Panc1 (cell line): ENCODE results near the gene BTBD2.

ENCODE experiments used
- CTCF ChIP-seq: fragments of 450-650 bp; IDR thresholded peaks from 2 replicates; pipeline ENCODE4 v1.5.1; 2017; ENCODE audit warnings: mild to moderate bottlenecking
- POLR2AphosphoS5 ChIP-seq: IDR thresholded peaks from 2 replicates; pipeline ENCODE4 v1.6.1; 2012; ENCODE audit warnings: mild to moderate bottlenecking, low read depth, low read length, moderate library complexity
- REST ChIP-seq, 2 experiments: IDR thresholded peaks; 2 replicates each; pipeline ENCODE4 v1.6.1; 2011 to 2012; ENCODE audit warnings: low read depth in 2 of 2, control low read depth in 1 of 2, low read length in 1 of 2, mild to moderate bottlenecking in 1 of 2, moderate library complexity in 1 of 2; ENCODE audit not compliant: insufficient read depth in 1 of 2
- TCF7L2 ChIP-seq: IDR thresholded peaks from 2 replicates; pipeline ENCODE4 v1.6.1; 2011; ENCODE audit warnings: mild to moderate bottlenecking, low read depth, low read length, inconsistent platforms

GRCh38 chr19:2036424-2036823, 20.9 kb upstream of the BTBD2 start:
- TF ChIP-seq POLR2AphosphoS5: peak; percentile 26; the same call in 1 of the 2 replicates
- no peak for TF ChIP-seq CTCF
- TF ChIP-seq REST (IDR thresholded peaks at IDR 0.05; ENCODE audit: insufficient read depth in 1 of 2, low read depth in 2 of 2, low read length in 1 of 2): no peak
- no peak for TF ChIP-seq TCF7L2
